HG02571 (cell line): ENCODE measurements around the gene NAGA.
"Not testable (repeated sequence)": the region's sequence is repeated elsewhere in the genome, so short reads cannot be mapped to it uniquely, and the experiment has no call there.

ENCODE experiments used
- ATAC-seq: cut with Tn5 transposase; IDR thresholded peaks from one replicate; pipeline ENCODE4 v1.9.1; 2021; ENCODE audit warnings: mild to moderate bottlenecking, moderate library complexity; ENCODE audit not compliant: unreplicated experiment

The NAGA gene

DNA sequence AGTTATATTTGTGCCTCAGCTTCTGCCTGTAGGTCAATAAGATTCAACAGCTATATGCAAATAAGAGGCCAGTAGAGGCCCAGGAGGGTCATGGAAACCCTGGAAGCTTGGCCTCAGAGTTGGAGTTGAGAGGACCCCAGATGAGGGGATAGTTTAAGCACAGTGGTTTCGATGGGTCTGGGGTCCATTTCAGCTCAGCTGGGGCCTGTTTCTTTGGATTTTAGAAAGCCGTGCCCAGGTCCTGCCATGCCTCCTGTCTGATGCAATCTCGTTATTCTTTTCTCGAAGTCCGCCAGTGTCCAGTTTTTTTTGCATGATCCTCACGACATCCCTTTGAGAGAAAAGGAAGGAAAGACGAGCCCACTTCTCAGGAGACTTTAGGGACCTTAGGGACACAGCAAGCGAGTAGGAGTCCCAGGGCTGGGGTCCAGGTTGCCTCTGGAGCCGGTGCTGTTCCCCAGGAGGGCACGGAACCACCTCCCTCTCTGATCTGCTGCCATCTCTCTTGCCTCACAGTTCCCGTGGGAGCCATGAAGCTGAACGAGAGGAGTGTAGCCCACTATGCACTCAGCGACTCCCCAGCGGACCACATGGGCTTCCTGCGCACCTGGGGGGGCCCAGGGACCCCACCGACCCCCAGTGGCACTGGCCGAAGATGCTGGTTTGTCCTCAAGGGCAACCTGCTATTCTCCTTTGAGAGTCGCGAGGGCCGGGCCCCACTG, 6.3 kb upstream of the NAGA start:
- no peak for ATAC-seq

DNA sequence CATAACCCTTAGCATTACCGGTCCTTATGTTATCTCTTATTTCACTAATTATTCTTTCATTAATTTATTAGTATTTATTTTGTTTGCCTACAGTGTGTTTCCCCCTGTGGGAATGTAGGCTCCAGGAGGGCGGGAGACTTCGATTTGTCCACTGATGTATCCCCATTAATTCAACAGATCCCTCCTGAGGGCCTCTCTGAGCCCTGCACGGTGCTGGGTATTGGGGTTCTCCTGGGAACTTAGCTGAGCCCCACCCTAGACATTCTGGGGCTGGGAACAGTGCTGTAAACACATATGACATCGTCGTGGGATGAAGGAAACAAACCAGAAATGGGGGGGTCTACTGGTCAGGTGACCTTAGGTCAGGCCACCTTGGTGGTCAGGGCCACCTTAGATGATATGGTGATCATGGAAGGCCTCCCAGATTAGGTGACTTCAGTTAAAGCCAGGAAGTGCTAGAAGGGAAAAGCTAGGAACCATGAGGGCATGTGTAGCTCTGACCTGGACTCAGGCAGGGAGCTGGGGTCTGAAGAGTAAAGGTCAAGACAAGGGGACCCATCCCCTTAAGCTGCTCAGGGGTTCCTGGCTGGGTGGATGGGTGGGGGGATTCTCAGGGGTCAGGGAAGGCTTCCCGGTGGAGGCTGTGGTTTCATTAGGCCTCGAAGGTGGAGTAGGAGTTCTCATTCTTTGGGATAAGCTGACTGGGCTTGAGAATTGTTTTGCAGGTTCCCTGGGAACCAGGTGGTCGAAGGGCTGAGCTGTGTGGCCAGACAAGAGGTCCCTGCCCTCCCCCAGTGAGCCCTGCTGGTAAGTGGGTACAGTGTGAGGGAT, 4.4 kb upstream of the NAGA start:
- ATAC-seq, result no peak

DNA sequence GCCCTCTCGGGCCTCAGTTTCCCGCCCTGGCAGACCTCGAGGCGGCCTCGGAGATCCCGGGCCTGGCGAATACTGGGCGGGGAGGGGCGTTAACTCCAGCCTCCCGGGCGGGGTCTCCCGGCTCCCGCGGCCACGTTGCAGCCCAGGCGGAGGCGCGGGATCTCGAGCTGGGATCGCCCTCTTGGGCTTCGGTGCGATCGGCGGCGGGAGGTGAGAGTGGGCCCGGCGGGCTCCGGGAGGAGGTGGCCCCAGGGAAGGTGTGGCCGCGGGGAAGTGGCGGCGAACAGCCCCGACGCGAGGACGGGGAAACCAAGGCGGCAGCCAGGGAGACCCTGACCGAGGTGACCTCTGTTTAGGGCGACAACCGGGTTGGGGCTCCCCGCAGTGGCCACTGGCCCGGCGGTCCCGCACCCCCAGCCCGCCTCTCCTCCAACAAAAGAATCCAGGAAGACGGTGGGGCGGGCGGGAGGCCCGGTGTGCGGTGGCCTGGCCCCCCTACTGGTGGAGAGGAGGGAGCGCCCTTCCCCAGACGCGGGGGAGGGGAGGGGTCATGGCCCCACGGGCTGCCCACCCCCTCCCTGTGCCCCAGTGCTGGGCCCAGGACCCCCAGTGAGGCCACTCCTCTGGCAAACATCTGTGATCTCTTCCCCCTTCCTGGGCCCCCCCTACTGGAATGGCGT, 3.7 kb upstream of the NAGA start, which contains the start of gene PHETA2:
PHETA2 (plus strand) TSS at position 117 of the 680 bp plus-strand sequence. CDS start 3,046 bp downstream, outside the sequence.
- ATAC-seq, result no peak

DNA sequence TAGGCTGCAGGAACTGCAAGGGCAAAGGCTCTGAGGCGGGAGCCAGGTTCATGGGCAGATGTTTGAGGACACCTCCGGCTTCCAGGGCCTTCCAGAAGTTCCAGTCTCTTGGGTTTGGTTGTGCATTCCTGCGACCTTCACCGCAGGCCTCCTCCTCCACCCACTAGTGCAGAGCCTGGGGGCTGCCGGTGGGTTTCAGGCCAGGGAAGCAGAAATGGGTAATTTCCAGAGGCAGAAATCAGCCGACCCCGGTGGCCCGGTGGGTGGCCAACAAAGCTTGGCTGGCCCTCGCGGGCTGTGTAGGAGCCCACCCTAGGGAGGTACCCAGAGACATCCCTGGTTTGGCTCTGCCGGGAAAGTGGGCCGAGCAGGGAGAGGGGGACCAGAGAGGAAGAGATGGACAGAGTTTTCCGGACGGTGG, 3.0 kb upstream of the NAGA start:
- no peak for ATAC-seq

DNA sequence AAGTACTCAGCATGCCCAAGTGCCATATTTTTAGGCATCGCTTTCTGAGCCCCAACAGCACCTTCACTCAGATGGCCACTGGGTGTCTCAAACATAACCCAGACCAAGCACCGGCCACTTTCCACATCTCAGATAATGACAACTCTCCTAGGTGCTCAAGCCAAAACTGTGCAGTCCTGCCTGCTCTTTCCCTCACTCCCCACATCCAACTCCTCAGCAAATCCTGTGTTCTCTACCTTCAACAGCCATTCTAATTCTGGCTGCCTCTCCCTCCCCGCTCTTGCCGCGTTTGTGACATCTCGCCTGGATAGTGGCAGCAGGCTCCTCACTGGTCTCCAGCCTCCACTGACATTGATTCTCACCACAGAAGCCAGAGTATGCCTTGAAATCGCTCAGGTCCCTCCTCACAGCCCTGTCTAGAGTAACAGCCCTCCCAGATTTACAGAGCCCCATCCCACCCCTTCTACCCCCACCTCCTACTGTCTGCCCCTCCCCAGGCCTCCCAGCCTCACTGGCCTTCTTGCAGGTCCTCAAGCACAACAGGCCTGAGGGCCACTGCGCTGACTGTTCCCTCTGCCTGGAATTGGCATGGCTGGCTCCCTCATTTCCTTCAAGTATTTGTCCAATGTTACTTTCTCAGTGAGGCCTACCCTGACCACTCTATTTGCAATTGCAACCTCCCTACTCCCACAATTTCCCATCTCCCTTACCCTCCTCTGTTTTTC, 2.2 kb upstream of the NAGA start:
- no peak for ATAC-seq

DNA sequence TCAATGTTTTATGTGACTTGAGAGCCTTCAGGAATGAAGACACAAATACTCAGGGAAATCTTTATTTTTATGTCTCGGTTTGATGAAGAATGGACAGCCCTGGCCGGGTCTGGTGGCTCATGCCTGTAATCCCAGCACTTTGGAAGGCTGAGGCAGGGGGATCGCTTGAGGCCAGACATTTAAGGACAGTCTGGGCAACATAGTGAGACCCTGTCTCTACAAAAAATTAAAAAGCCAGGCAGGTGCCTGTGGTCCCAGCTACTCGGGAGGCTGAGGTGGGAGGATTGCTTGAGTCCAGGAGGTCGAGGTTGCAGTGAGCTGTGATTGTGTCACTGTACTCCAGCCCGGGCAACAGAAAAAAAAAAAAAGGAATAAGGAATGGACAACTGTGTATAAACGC, 896 bp upstream of the NAGA start:
- not testable (repeated sequence) for ATAC-seq

DNA sequence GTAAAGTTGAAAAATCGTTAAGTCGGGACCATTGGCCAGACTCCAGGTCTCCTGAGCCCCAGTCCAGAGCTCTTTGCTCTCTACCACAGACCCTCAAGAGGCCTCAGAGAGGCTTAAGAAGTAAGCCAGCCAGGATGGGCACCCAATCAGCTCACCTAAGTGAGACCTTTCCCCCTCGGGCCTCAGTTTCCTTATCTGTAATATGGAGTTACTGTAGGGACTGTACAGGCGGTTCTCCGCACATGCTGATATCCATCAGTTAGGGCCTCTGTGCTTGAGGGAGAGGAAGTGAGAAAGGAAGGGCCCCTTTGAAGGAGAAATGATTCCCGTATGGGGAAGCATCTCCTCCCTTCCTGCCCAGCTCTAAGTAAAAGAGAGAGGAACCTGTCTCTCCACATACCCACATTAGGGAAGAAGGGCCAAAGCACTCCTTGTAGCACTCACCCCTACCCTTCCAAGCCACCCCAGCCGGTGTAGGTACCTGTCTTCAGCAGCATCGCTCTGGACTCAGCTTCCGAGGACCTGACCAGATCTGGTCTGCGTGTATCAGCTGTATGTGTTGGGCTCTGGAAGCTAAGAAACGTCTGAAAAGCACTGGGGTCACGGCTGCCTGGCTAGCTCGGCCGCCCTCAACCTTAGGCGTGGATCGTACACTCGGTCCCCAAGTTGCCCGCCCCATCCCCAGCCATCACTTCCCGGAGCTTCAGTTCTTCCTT, 653 bp downstream of the NAGA start:
- no peak for ATAC-seq

DNA sequence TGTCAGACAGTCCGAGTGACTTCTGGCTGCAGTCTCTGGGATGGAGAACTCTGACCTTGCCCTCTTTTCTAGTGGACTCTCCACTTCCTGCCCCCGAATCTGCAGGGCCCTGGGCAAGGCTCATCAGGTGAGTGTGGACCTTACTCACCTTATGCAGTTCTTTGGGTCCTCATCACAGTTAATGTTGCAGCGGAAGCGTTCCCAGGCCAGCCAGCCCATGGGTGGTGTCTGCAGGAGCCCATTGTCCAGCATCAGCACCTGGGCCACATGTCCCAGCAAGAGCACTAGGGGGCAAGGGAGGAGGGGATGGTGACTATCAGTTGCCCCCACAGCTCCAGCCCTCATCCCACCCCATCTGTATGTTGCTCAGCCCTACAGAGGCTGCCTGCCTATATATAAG, 2.3 kb downstream of the NAGA start:
- ATAC-seq, result no peak

DNA sequence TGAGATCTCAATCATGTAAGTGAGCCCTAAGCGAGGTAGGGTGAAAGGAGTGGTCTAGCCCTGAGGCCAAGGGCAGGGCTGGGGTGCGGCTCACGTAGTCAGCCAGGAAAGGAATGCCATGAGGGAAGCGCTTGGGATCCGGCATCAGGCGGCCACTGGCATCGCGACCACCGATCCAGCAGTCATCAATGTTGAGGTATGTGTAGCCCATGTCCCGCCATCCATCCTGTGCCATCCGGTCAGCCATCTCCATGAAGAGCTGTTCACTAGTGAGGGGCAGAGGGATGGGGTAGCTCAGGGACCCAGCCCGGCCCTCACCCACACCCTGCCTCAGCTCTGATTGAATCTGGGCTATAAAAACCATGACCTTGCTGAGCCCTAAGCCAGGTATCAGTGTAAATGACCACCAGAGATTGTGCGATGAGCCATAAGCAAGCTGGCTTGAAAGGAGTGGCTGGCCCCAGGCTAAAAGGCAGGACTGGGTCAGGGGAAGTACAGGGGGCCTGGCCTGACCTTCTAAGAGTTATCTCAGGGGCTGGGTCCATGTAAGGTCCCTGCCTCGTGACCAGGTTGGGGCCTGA, 2.9 kb downstream of the NAGA start:
- no peak for ATAC-seq

DNA sequence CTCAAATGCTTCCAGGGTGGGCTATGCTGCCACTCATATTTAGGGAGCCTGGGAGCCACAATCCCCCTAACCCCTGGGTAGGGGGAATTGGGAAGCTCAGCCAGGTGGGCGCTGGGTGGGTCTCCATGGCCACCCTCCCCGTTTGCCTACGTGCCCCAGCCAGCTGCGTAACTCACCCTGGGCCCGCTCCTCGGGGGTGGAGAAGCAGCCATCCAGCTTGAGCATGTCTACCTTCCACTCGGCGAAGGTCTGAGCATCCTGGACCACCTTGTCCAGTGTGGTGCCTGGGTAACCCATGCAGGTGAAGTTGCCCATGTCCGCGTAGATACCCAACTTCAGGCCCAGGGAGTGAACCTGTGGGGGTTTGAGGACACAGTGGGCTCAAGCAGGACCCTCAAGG, 3.7 kb downstream of the NAGA start:
- ATAC-seq, result no peak

DNA sequence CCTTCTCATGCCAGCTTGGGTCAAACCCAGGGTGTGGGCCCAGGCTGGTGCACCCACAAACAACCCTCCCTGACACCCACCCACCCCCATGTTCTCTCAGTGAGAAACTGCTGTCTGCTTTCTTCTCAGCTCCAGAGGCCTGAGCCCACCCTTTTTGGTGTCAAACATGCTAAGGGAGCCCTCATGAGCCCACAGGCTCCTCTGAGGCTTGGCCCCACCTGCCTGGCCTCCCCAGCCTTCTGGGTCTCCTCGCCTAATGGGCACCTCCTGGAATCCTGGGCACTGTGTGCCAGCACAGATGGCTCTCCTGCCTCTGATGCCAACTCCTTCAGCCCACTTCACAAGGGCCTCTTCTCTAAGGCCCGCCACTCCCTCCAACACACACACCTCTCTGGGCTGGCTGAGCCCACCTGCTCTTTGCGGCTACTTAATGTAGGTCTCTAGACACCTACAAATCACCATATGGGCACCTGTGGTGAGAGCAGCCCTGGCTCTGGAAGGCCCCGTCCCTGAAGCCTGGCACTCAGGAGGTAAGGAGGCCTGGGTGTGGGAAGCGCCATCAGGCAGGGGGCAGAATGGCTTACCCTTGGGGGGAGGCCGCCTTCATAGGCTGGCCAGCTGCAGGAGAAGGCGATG, 4.4 kb downstream of the NAGA start:
- no peak for ATAC-seq

DNA sequence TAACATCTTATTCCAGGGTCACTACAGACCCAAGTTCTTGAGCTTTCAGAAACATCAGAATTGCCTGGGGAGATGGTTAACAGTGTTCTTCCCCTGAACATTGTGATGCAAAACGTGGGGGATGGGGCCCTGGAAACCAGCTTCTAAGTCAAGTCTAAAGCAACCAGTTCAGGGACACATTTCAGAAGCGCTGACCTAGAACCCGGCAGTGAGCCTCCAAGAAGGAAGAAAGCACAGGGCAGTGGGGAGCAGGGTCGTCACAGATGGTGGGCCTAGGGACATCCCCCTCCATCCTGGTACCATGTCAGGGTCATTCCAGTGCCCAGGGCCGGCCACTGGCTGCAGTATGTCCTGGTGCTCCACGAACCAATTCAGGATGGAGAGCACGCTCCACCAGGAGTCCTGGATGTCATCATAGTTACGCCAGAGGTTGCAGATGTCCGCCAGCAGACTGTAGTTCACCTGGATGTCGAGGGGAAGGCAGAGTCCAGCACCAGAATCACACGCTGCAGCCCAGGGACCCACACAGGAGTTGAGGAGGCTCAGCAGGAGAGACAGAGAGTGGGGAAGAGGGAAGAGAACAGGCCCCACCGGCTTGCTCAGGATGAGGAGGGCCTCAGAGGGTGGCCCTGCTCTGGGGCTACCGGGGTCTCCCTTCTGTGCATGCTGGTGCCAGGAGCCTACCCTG, 5.0 kb downstream of the NAGA start:
- ATAC-seq, result no peak

DNA sequence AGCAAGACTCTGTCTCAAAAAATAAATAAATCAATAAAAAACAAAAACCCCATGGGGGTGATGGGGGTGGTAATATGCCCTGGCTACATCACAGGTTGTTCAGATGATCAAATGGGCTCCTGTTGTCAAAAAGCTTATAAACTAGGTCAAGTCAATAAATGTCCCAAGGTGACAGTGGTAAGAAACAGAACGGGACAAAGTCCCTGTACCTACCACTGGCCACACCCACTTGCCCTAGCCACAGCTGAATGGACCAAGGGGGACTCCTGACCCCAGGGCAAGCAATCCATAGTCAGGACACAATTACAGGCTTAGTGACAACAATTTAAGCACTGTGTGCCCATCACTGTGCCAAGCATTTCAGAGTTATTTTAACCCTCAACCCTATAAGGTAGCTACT, 6.0 kb downstream of the NAGA start:
- ATAC-seq, result no peak

DNA sequence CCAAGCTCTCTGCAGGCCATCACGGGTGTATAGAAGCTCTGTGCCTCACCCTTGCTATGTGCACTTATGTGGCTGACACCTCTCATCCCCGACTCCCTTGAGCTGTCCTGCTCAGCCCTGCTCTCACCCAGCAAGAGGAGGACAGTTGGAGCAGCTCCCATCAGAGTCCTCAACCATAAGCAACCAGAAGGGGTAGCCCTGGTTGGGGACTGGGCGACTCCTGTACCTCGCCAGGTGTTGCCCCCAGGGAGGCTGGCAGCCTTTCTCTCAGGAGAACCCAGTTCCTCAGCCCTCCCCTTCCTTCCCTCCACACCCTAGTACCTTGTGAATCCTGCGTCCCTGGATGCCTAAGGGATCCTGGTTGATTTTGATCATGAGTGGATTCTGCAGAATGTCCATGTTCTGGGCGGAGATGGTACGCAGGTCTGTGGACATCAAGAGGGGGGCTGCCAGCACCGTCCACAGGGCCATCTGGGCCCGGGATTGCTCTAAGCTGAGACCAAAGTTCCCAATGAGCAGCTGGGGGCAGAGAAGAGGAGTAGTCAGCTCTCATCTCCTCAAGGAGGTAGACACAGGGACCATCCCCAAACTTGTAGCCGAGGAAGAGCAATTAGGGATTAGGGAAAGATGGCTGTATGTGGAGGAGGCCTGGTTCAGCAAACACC, 8.0 kb downstream of the NAGA start:
- ATAC-seq, result no peak

DNA sequence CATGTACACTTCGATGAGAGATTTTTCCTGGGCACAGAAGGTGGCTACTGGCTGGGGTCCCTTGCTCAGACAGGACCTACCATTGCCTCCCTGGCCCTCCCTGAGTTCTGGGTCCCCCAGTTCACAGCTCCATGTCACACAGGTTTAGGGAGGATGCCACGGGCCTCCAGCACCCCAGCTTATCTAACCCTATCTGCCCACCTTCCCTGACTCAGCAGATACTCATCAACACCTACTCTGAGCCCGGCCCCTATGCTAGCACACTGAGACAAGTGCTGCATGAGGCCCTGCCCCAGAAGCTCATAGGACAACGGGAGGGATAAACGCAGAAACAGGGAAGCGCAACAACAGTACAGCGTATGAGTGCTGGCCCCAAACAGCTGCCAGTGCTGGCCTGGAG, 9.6 kb downstream of the NAGA start:
- no peak for ATAC-seq

DNA sequence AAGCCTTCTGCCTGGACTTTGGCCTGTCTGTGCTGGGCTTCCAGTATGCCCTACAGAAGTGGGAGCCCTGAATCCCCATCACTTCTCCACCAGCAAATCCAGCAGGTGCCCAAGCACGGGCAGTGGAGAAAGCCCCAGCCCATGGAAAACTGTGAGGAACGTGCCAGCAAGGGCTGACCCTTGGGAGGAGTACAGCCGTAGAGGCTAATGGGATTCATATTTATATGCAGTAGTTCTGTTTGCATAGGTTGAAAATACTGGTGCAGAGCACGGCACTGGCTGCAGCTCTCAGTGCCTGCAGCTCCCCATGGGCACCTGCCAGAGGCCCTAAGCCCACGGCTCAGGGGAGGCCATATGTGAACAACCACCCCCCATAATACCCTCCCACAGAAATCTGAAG, 10.1 kb downstream of the NAGA start:
- no peak for ATAC-seq

DNA sequence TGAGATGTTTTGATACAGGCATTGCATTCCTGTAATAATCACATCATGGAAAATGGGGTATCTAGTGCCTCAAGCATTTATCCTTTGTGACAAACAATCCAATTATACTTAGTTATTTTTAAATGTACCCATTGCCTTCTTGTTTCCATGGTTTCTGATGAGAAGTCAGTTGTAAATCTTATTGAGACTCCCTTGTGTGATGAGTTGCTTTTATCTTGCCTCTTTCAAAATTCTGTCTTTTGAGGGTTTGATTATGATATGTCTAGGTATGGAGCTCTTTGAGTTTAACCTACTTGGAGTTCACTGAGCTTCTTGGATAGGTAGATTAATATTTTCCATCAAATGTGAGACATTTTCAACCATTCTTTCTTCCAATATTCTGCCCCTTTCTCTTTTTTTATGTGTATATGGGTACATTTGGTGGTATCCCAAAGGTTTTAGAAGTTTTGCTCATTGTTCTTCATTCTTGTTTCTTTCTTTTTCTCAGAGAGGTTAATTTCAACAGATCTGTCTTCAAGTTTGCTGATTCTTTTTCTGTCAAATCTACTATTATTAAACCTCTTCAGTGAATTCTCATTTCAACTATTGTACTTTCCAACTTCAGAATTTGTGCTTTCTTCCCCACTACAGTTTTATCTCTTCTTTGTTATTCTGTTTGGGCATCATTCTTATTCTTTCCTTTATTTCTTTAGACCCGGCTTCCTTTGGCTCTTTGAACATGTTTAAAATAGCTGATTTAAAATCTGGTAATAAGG, 13.7 kb downstream of the NAGA start:
- ATAC-seq, result no peak

DNA sequence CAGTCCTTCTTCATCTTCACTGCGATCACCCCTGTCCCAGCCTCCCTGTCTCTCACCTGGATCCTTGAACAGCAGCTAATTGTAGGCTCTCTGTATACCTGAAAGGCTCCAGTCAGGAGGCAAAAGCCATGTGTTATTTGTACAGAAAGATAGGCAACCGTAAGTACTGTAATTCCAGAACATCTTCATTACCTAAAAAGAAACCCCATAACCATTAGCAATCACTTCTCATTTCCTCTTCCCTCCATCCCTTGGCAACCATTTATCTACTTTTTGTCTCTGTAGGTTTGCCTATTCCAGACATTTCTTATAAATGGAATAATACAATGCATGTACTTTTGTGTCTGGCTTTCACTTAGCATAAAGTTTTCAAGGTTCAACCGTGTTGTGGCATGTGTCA, 17.8 kb downstream of the NAGA start:
- no peak for ATAC-seq
